Stimulated activated CD4-positive, alpha-beta T cell treated with anti-CD3 and anti-CD28 coated beads, Interleukin-1b, Interleukin-23, amount 100 ng/mL, for 4 hours (primary cell): Measurements from ENCODE around the gene TTLL10.

Experiments used
- DNase-seq, 2 donors: peaks; one replicate each; pipeline ENCODE4 v3.0.0-alpha.2; 2020; ENCODE audit warnings: low read depth in 2 of 2

TTLL10 gene

GRCh38 chr1:1206376-1206965 lies 32.8 kb downstream of the TTLL10 start, which contains the start of gene TNFRSF18:
Gene TNFRSF18, minus strand, starts transcription at chr1:1206592. Its CDS starts 21 bp downstream, at chr1:1206571.
- peak in 1 of 2 donors; percentile 55 for DNase-seq

GRCh38 chr1:1206966-1207531 lies 33.4 kb downstream of the TTLL10 start:
- DNase-seq = no peak

GRCh38 chr1:1207571-1207892 lies 33.9 kb downstream of the TTLL10 start:
- no peak for DNase-seq

GRCh38 chr1:1208713-1209433 lies 35.2 kb downstream of the TTLL10 start:
- peak in 1 of 2 donors; percentile 52 for DNase-seq

- no peak for DNase-seq
These were observed 37.3 kb downstream of the TTLL10 start for GRCh38 chr1:1210726-1211540.

GRCh38 chr1:1211541-1212441 lies 38.1 kb downstream of the TTLL10 start:
- DNase-seq = no peak

- DNase-seq = no peak
These were observed 39.2 kb downstream of the TTLL10 start for GRCh38 chr1:1212780-1213344.

GRCh38 chr1:1213345-1214265 lies 39.9 kb downstream of the TTLL10 start, which contains the start of gene TNFRSF4:
Gene TNFRSF4, minus strand, starts transcription at chr1:1214153. Its CDS starts 26 bp downstream, at chr1:1214127.
- DNase-seq = peak in 1 of 2 donors; percentile 61

- DNase-seq = no peak
These were observed 41.5 kb downstream of the TTLL10 start for GRCh38 chr1:1215080-1215676.

GRCh38 chr1:1215881-1216605 lies 42.4 kb downstream of the TTLL10 start:
- DNase-seq = no peak

- DNase-seq = peak in 1 of 2 donors; percentile 35
These were observed 43.3 kb downstream of the TTLL10 start for GRCh38 chr1:1216770-1217620.

- peak; percentile 43 to 62 for DNase-seq
These were observed 44.2 kb downstream of the TTLL10 start for GRCh38 chr1:1217621-1218523.

GRCh38 chr1:1218524-1219200 lies 45.0 kb downstream of the TTLL10 start:
- DNase-seq = no peak

- peak in 1 of 2 donors; percentile 51 for DNase-seq
These were observed 45.7 kb downstream of the TTLL10 start for GRCh38 chr1:1219341-1219740.

GRCh38 chr1:1220197-1220596 lies 46.5 kb downstream of the TTLL10 start:
- no peak for DNase-seq
